NCI-H1105 treated with DMSO at 0.1 percent for 48 hours (cell line): ENCODE results near the gene WFDC2.

ENCODE experiments used
- DNase-seq: peaks from one replicate; lab custom pipeline; 2025; lab: John Stamatoyannopoulos, UW

Gene WFDC2, protein sequence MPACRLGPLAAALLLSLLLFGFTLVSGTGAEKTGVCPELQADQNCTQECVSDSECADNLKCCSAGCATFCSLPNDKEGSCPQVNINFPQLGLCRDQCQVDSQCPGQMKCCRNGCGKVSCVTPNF

DNA sequence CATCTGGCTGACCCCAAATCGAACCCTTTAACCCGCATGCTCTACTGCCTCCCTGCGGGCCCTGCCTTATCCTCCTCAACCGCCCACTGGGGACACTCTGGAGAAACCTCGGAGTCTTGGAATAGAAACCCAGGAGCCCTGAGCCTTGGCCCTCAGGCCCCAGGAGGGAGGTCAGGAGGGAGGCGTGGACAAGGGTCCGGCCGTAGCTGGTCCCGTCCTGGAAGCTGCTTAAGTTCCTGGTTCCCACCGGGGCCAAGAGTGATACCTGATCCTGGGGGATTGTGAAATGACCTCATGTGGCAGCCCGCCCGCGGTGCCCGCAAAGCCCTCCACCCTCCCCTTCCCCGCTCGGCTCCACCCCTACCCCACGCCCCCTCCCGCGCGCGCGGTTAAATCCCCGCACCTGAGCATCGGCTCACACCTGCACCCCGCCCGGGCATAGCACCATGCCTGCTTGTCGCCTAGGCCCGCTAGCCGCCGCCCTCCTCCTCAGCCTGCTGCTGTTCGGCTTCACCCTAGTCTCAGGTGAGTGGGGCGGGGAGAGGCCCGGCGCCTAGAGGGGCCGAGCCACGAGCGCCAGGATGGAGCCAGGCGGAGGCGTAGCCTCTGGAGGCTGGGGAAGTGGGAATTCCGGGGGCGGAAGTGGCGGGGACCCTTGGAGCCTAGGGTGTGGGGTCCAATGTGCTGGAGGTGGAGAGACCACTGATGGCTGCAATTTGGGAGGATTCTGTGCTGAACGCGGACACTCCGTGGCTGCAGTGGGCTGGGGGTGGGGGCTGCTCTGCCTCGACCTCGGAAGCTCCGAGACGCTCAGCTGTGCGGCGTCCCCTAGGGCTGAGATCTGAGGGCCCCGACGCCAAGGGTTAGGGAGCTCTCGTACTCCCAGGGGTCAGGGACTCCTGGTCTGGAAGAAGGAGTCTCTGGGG lies at the start of gene WFDC2:
TSS of gene WFDC2 (plus strand) at position 418 of the 926 bp plus-strand sequence. CDS start at position 447, 29 bp downstream.
- DNase-seq, result peak; percentile 58

DNA sequence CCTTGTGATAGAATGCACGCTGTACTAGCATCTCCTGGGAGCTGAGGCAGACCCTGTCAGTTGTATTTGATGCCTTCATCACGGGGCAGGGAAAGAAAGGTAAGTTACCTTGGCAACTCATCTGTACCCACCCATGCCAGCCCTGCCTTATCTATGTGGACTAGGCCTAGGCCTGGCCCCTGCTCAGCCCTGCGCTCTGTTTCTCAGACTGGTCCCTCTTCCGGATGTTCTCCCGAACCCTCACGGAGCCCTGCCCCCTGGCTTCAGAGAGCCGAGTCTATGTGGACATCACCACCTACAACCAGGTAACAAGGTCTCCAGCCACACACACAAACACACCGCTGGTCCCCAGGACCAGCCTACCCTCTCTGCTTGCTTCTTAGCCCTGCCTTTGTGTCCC lies 49.4 kb upstream of the WFDC2 start:
- DNase-seq, result no peak

DNA sequence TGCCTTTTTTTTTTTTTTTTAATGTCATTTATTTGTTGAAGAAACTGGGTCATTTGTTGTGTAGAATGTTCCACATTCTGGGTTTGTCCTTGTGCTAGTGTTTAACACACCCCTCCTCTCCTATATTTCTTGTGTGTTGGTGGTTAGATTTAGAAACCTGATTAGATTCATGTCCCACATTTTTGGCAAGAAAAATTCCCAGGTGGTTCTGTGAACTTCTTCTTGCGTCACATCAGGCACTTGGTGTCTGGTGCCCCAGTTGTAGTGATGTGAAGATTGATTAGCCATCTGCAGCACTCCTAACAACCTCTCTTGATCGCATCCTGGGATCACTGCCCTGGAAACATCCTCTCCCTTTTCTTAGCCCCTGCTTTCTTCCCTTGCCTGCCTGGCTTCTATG lies 45.9 kb upstream of the WFDC2 start:
- no peak for DNase-seq

DNA sequence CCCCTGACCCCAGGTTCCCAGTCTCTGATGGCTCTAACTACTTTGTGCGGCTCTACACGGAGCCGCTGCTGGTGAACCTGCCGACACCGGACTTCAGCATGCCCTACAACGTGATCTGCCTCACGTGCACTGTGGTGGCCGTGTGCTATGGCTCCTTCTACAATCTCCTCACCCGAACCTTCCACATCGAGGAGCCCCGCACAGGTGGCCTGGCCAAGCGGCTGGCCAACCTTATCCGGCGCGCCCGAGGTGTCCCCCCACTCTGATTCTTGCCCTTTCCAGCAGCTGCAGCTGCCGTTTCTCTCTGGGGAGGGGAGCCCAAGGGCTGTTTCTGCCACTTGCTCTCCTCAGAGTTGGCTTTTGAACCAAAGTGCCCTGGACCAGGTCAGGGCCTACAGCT lies 44.0 kb upstream of the WFDC2 start:
- DNase-seq, result no peak

DNA sequence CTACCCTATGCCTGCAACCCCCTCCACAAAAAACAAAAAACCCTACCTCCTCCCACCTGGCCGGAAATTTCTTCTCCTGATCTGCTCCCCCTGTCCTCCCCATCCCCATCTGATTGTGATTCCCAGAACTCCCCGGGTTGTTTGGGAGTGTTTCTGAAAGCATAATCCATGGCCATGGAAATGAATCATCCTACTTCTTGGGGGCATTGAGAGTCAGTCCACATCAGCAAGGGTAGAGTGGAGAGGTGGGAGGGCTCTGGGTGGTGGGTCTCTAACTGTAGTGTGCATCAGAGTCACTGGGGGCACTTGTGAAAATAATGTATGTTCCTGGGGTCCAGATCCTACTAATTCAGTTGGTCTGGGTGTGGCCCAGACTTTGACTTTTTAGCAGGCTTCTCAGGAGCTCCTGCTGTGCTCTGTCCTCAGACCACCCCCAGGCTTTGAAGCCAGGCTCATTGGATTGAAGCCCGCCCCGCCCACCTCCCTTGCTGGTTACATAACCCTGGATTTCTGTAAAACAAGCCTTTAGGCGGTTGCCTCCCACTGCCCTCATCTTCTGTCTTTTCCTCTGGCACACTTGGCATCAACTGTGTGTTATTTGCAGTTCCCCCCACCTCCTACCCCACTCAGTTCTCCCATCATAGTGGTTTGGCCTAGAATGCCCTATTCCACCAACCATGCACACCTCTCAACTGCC lies 43.1 kb upstream of the WFDC2 start:
- DNase-seq, result no peak

DNA sequence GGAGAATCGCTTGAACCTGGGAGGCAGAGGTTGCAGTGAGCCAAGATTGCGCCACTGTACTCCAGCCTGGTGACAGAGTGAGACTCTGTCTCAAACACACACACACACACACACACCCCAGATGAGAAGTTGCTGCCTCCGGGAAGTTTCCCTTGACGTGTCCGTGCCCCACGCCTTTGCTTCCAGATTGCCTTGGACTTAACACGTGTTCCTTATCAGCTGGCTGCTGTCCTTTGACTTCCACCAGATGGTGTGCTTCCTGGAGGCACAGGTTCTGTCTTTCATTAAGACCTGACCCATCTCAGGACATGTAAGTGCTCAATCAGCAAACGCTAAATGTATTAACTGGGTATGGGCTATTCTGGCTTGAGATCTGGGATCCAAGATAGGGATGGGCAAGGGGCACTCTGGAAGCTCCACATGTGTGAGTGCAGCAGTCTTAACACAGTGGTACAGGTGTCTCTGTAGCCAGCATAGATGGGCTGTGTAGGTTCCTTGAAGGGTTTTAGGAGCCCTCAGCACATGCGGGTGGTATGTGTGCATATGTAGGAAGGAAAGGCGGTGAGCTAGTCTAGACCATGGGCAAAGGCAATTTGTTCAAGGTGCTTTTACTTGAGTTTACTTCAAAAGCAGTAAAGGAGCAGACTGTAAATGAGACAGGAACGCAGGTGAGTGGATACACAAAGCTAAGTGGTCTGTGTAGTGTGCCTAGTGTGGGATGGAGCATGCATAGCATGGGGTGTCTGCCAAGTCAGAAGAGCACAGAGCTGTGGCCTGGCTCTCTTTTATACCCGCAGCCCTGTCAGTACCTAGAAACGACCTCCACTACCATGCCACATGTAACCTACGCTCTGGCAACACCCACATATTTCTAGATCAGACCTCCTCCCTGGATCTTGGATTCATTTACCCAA lies 42.1 kb upstream of the WFDC2 start:
- DNase-seq, result no peak

DNA sequence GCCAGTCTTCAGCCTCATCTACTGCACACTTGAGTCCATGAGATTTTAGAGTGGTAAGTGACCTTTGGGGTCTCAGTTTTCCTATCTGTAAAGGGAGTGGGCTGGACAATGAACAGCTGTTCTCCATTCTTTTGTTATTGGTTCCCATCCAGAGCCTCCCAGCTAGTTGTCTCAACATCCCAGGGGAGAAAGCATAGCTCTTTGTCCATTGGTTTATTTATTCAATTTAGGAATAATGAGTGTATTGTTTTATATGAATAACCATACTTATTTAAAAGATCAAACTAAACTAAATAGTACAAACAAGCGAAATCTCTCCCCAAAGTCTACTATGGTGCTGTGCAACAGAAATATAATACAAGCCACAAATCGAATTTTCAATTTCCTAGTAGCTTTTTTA lies 39.9 kb upstream of the WFDC2 start:
- no peak for DNase-seq

DNA sequence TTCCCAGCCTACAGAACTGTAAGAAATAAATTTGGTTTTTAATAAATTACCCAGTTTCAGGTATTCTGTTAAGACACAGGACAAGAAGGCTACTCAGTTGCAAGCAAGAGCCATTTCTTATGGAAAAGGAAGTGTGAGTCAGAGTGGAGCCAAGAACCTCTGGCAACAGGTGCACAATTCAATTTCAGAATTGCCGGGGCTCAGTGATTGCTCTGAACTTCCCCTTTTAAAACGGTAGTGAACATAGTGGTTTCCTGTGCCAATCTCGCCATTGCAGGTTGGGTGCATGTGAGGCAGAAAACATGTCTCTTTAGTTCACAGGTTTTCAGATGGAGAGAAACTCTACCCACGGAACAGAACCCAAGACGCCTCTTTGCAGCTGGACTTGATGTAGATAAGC lies 37.3 kb upstream of the WFDC2 start:
- no peak for DNase-seq

DNA sequence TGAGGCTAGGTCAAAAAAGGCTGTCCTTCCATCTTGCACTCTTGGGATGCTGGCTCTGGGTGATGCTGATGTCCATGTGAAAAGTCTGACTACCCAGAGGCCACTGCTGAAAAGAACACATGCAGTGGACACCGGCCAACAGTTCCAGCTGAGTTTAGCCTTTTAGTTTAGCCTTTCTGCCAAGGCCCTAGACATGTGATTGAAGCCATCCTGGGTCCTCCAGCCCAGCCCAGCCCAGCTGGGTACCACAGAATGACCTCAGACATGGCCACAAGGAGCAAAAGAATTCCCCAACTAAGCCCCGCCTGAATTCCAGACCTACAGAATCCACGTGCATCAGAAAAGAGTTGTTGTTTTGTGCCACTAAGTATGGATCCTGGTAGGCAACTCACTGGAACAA lies 36.2 kb upstream of the WFDC2 start:
- DNase-seq, result no peak

DNA sequence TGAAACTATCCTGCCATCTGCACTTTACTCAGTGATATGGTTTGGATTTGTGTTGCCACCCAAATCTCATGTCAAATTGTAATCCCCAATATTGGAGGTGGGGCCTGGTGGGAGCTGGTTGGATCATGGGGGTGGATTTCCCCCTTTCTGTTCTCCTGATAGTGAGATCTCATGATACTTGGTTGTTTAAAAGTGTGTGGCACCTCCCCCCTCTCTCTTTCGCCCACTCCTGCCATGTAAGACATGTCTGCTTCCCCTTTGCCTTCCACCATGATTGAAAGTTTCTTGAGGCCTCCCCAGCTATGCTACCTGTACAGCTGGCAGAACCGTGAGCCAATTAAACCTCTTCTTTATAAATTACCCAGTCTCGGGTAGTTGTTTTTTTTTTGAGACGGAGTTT lies 35.6 kb upstream of the WFDC2 start:
- no peak for DNase-seq

DNA sequence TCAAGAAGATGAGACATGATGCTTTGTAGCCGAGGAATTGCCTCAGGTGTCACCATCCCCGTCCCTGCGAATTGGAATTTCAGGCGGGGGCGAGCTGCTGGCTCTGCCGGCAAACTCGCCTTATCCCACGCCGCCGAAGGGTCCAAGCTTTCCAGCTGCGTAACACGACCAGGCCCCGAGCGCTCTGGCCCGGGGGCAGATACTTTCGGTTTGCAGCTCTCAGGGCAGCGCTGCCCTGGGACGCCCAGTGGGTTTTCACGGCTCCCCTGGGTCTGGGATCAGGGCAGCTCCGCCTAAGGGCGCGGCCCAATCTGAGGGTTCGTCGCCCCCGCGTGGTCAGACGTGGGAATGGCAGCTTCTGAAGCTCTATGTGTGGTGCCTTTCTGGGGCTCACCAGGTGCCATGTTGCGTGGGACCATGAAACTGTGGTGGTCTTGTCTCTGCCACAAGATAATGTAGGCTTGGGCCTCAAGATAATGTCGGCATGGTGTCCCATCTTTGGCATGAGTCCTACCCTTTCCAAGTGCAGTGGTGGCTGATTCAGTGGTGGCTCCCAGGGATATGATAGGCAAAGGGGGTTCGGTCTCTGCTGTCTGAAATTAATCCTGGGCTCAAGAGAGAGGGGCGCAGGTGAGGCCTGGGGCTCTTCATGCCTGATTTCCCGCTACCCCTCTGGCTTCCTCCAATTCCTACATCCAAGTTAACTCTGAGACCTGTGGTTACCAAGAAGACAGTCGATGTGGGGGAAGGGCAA lies 32.6 kb upstream of the WFDC2 start:
- peak; percentile 71 for DNase-seq

DNA sequence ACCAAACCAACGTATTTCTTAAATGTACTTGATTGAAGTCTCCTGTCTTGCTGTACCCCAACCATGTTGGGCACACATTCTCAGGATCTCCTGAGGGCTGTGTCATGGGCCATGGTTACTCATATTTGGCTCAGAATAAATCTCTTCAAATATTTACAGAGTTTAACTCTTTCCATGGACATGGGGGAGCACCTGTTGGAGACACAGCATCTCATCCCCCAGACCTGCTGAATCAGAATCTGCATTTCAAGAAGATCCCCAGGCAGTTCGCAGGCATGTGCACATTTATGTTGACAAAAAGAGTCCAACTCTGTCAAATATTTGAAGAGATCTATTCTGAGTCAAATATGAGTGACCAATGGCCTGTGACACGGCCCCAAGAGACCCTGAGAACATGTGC lies 29.1 kb upstream of the WFDC2 start:
- DNase-seq, result no peak

DNA sequence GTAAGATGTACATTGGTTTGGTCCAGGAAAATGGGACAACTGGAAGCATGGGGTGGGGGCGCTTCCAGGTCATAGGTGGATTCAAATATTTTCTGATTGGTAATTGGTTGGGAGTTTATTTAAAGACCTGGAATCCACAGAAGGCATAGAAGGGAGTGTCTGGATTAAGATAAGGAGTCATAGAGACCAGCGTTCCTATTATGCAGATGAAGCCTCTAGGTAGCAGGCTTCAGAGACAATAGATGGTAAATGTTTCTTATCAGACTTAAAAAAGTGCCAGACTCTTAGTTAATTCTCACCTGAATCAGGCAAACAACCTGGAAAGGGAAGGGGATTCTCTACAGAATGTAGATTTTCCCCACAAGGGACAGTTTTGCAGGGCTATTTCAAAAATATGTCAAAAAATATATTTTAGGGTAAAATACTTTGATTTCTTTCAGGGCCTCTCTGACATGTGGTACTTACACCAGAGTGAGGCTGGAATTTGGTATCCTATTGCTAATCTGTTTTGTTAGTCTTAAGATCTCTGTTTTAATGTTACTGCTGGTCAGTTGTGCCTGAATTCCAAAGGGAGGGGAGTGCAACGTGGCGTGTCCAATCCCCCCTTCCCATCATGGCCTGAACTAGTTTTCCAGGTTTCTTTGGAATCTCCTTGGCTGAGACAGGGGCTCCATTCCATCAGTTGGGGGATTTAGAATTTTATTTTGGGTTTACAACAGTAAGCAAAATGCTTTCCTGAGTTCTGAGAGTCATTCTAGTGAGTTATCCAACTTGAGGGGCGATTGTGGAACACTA lies 28.5 kb upstream of the WFDC2 start:
- no peak for DNase-seq

DNA sequence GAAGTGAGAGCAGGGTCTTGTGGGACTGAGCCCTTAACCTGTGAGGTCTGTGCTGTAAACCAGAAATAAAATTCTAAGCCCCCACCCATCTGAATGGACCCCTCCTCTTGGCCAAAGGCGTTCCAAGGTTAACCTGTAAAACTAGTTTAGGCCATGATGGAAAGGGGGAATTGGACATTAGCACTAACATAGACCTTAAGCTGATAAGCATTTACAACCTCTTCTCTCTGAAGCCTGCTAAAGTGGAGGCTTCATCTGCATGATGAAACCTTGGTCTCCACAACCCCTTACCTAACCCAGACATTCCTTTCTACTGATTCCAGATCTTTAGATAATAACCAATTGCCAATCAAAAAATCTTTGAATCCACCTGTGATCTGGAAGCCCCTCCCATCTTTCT lies 27.8 kb upstream of the WFDC2 start:
- DNase-seq, result no peak

DNA sequence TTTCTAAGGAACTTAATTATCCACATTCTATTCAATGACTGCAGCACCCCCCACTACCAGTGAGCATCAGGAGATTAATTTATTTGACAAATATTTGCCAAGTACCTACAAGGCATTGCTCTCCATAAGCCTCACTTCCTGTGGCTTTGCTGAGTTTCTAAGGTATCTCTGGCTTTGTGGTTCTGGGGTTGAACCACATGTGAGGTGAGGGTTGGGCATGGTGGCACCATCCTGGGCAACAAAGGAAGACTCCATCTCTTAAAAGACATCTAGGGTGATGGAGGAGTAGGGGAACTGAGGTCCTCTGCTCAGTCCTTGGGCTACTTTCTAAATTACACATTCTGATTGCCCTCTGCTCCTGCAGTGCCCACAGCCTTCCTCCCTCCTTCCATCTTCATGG lies 25.5 kb upstream of the WFDC2 start:
- DNase-seq, result no peak

DNA sequence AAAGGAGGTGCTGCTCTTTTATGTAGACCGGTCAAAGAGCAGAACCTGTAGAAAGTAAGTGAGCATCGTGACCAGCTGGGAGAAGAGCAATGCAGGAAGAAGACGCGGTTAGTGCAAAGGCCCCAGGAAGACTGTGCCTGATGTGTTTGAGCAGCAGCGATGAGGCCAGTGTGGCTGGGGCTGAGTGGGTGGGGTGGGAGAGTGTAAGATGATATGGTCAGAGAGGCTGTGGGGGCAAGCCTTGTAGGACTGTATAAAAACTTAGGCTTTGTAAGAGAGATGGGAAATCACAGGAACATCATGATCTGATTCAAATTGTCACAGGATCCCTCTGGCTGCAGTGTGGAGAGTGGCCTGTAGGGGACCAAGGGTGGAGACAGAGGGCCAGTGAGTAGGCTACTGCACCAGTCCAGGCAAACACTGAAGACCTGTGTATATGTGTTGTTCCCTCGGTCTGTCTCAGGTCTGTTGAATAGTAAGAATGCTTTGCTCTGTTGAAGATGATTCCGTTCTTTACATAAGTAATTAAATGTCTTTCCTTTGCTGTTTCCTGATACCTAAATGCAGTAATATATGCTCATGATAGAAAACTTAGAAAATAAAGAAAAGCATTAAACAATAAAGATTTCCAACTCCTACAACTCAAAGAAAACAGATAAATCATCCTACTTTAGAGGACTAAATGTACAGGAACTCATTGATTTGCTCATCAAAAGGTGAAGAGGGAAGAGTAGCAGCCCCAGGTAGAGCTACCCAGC lies 23.6 kb upstream of the WFDC2 start:
- no peak for DNase-seq

DNA sequence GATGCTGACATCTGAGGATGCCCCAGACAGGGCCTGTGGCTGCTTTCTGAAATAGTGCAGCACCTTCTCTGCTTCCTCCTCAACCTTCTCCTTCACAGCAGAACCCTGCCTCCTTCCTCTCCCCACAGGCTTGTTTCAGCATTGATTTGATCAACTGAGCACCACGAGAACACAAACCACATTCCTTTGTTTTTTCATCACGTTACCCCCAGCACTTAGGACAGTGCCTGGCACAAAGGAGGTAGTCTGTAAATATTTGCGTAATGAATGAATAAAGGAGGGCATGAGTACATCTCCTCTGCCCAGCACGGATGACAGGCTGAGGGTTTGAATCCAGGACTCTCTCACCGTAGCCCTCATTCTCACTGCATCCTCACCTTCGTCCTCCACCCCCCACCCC lies 21.3 kb upstream of the WFDC2 start:
- no peak for DNase-seq

DNA sequence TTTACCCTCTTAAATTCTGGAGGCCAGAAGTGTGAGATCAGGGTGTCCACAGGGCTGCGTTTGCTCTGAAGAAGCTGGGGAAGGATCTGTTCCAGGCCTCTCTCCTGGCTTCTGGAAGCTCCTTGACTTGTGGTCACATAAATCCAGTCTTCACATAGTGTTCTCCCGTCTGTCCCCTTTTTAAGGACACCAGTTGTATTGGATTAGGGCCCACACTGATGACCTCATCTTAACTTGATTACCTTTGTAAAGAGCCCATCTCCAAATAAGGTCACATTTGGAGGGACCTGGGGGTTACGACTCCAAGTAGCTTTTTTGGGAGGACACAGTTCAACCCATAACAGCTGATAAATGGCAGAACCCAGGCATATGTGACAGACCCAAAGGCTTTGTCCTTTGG lies 20.0 kb upstream of the WFDC2 start:
- DNase-seq, result no peak

DNA sequence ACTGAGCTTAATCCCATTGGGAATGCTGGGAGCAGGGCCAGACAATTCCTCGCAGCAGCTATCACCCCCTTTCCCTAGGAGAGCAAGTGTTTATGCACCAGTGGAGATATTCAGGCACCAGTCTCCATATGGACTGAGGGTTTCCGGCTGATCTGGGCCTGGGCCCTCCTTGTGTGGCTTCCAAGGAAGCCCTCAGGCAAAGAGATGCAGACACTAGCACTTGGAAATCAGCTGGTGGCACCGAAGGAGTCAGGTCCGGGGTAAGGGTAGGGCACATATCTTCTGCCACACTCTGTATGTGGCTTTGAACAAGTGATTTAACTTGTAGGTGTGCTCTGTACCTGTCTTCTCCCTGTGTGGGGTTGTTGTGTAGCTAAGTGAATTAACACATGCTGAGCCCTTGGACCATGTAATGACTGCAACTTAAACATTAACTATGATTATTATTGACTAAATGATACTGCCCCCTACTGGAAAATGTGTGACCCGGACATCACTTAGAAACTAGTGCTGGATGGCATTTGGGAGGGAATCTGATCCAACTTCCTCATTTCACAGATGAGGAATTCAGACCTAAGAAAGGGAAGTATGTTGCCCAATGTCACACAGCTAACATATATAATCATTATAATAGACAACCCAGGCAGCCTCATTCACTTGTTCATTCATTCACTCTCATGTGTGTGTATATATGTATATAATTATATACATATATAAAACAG lies 19.3 kb upstream of the WFDC2 start:
- peak; percentile 56 for DNase-seq
